ENCODE results near the gene ING3. TPM values are rescaled to one million over a fixed set of nuclear protein-coding genes. Genes with fewer than 3 reads are reported as not detected.

ING3 gene
- total and polyA plus RNA-seq, 2 of the 13 experiments (the other 11 are each of a cell fraction or from before 2014, with no cell fraction given): 6.9 to 12.8 TPM

DNA sequence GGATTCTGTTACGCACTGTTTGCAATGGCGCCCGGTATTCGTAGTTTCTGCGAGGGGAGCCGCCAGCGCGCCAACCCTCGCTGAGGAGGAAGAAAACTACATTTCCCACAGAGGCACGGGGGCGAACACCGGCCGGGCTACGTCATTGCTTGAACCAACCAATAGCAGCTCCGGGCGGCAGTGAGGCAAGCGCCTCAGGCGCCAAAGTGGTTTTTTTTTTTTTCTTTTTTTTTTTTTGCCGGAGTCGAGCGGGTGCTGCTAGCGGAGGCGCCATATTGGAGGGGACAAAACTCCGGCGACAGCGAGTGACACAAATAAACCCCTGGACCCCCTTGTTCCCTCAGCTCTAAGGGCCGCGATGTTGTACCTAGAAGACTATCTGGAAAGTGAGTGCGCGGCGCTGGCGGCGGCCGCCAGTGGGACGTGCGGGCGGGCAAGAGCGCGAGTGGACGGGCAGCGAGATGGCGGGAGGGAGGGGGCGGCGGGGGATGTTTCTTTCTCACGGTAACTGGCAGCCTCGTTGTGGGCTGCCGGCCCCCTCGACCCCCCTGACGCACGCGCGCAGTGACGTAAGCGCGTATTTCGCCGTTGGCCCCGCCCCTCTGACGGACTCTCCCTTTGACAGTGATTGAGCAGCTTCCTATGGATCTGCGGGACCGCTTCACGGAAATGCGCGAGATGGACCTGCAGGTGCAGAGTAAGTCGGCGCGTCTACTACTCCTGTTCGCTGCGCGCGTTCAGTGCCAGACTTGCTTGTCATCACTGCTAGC, at the start of gene ING3 (continued):
- TF ChIP-seq MED13 (CRISPR knock-in tag; IDR thresholded peaks at IDR 0.05): no peak
- TF ChIP-seq ELF3 (CRISPR knock-in tag; IDR thresholded peaks at IDR 0.05): peak; percentile 93
- TF ChIP-seq SP2 (CRISPR knock-in tag; IDR thresholded peaks at IDR 0.05): peak; percentile 17; the same call in 1 of the 2 replicates
- peak; percentile 20; the same call in 1 of the 2 replicates for TF ChIP-seq ZNF605 (CRISPR knock-in tag; IDR thresholded peaks at IDR 0.05)
- TF ChIP-seq, protein P1, sequence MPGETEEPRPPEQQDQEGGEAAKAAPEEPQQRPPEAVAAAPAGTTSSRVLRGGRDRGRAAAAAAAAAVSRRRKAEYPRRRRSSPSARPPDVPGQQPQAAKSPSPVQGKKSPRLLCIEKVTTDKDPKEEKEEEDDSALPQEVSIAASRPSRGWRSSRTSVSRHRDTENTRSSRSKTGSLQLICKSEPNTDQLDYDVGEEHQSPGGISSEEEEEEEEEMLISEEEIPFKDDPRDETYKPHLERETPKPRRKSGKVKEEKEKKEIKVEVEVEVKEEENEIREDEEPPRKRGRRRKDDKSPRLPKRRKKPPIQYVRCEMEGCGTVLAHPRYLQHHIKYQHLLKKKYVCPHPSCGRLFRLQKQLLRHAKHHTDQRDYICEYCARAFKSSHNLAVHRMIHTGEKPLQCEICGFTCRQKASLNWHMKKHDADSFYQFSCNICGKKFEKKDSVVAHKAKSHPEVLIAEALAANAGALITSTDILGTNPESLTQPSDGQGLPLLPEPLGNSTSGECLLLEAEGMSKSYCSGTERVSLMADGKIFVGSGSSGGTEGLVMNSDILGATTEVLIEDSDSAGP (CRISPR knock-in tag; IDR thresholded peaks at IDR 0.05; ENCODE audit: borderline replicate concordance): peak; percentile 50; the same call in 1 of the 2 replicates
- peak; percentile 50 for TF ChIP-seq POLR2AphosphoS5 (IDR thresholded peaks at IDR 0.05; ENCODE audit: low read depth, low read length)
- TF ChIP-seq, protein P2, sequence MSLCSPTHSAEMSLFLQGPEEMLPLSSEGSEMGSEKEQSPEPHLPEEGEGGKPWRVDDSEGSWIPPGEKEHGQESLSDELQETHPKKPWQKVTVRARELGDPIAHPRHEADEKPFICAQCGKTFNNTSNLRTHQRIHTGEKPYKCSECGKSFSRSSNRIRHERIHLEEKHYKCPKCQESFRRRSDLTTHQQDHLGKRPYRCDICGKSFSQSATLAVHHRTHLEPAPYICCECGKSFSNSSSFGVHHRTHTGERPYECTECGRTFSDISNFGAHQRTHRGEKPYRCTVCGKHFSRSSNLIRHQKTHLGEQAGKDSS (CRISPR knock-in tag; IDR thresholded peaks at IDR 0.05; ENCODE audit: borderline replicate concordance, low read depth): peak; percentile 64; the same call in 1 of the 2 replicates
- TF ChIP-seq KDM5A (IDR thresholded peaks at IDR 0.05; ENCODE audit: borderline replicate concordance, low read length): peak; percentile 4; the same call in 1 of the 2 replicates
- no peak for TF ChIP-seq SP1 (IDR thresholded peaks at IDR 0.05)
- peak; percentile 93 for TF ChIP-seq SP1 (CRISPR knock-in tag; IDR thresholded peaks at IDR 0.05)
- peak; percentile 40; the same call in 1 of the 2 replicates for TF ChIP-seq ZNF331 (CRISPR knock-in tag; IDR thresholded peaks at IDR 0.05)
- peak; percentile 85; the same call in 1 of the 2 replicates for TF ChIP-seq YEATS4 (CRISPR knock-in tag; IDR thresholded peaks at IDR 0.05; ENCODE audit: borderline replicate concordance)
- peak; percentile 78 for TF ChIP-seq RBM39 (IDR thresholded peaks at IDR 0.05; ENCODE audit: low read depth, low read length, poor library complexity, severe bottlenecking)
- TF ChIP-seq ZNF607 (CRISPR knock-in tag; IDR thresholded peaks at IDR 0.05; ENCODE audit: borderline replicate concordance): no peak
- TF ChIP-seq IKZF4 (CRISPR knock-in tag; IDR thresholded peaks at IDR 0.05; ENCODE audit: borderline replicate concordance, low read depth, not compliant biosample characterization): peak; percentile 47
- peak; percentile 25; the same call in 1 of the 2 replicates for TF ChIP-seq EED (CRISPR knock-in tag; IDR thresholded peaks at IDR 0.05)
- TF ChIP-seq ZNF543 (CRISPR knock-in tag; IDR thresholded peaks at IDR 0.05): 0 out of 2 replicates have a peak, but pooled peaks have one; percentile 59
- TF ChIP-seq SETDB1 (CRISPR knock-in tag; IDR thresholded peaks at IDR 0.05; ENCODE audit: borderline replicate concordance): no peak
- TF ChIP-seq HNF4A (CRISPR knock-in tag; IDR thresholded peaks at IDR 0.05): 0 out of 2 replicates have a peak, but pooled peaks have one; percentile 7
- TF ChIP-seq FOXP1 (IDR thresholded peaks at IDR 0.05): no peak
- 0 out of 2 replicates have a peak, but pooled peaks have one; percentile 17 for TF ChIP-seq FOXP1 (CRISPR knock-in tag; IDR thresholded peaks at IDR 0.05)
- TF ChIP-seq ZNF570 (CRISPR knock-in tag; IDR thresholded peaks at IDR 0.05; ENCODE audit: borderline replicate concordance): no peak
- TF ChIP-seq, protein P3, sequence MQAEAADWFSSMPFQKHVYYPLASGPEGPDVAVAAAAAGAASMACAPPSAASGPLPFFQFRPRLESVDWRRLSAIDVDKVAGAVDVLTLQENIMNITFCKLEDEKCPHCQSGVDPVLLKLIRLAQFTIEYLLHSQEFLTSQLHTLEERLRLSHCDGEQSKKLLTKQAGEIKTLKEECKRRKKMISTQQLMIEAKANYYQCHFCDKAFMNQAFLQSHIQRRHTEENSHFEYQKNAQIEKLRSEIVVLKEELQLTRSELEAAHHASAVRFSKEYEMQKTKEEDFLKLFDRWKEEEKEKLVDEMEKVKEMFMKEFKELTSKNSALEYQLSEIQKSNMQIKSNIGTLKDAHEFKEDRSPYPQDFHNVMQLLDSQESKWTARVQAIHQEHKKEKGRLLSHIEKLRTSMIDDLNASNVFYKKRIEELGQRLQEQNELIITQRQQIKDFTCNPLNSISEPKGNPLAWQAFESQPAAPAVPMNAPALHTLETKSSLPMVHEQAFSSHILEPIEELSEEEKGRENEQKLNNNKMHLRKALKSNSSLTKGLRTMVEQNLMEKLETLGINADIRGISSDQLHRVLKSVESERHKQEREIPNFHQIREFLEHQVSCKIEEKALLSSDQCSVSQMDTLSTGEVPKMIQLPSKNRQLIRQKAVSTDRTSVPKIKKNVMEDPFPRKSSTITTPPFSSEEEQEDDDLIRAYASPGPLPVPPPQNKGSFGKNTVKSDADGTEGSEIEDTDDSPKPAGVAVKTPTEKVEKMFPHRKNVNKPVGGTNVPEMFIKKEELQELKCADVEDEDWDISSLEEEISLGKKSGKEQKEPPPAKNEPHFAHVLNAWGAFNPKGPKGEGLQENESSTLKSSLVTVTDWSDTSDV (CRISPR knock-in tag; IDR thresholded peaks at IDR 0.05): no peak
- TF ChIP-seq, protein P4, sequence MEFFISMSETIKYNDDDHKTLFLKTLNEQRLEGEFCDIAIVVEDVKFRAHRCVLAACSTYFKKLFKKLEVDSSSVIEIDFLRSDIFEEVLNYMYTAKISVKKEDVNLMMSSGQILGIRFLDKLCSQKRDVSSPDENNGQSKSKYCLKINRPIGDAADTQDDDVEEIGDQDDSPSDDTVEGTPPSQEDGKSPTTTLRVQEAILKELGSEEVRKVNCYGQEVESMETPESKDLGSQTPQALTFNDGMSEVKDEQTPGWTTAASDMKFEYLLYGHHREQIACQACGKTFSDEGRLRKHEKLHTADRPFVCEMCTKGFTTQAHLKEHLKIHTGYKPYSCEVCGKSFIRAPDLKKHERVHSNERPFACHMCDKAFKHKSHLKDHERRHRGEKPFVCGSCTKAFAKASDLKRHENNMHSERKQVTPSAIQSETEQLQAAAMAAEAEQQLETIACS (CRISPR knock-in tag; IDR thresholded peaks at IDR 0.05): no peak
